ENCODE results near the gene SLC41A3.

DNA sequence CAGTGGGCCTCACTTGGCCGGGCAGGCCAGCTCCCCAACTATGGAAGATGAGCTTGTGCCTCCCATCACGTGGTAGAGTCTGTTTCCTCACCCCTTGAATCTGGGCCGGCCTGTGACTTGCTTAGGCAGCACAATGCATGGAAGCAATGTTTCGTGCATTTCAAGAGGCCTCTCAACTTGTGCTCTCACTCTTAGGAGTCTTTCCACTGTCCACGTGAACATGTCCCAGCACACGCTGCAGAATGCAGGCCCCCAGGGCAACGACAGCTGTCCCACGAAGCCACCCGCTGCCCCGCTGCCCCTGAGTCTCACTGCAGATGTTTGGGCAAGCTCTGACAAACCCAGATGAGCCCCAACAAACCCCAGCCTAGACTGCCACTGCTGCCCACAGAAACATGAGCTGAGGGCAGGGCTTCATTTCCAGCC is 27.2 kb upstream of the SLC41A3 start:
- TF ChIP-seq ZNF274 (IDR thresholded peaks at IDR 0.05; ENCODE audit: borderline replicate concordance, extremely low read depth, low read length): no peak
- TF ChIP-seq CEBPB (IDR thresholded peaks at IDR 0.05; ENCODE audit: low read depth, low read length): no peak
- TF ChIP-seq, protein P1, sequence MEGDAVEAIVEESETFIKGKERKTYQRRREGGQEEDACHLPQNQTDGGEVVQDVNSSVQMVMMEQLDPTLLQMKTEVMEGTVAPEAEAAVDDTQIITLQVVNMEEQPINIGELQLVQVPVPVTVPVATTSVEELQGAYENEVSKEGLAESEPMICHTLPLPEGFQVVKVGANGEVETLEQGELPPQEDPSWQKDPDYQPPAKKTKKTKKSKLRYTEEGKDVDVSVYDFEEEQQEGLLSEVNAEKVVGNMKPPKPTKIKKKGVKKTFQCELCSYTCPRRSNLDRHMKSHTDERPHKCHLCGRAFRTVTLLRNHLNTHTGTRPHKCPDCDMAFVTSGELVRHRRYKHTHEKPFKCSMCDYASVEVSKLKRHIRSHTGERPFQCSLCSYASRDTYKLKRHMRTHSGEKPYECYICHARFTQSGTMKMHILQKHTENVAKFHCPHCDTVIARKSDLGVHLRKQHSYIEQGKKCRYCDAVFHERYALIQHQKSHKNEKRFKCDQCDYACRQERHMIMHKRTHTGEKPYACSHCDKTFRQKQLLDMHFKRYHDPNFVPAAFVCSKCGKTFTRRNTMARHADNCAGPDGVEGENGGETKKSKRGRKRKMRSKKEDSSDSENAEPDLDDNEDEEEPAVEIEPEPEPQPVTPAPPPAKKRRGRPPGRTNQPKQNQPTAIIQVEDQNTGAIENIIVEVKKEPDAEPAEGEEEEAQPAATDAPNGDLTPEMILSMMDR (IDR thresholded peaks at IDR 0.05; ENCODE audit: control extremely low read depth in 1 of 3, insufficient read depth in 1 of 3, low read depth in 1 of 3, low read length in 3 of 3): no peak
- no peak for TF ChIP-seq EGR1 (IDR thresholded peaks at IDR 0.05; ENCODE audit: borderline replicate concordance, low read depth, low read length)
